GM10847 (cell line): ENCODE data around the gene SLC38A4.

Experiments
- POLR2A ChIP-seq: IDR thresholded peaks from 2 replicates; pipeline ENCODE4 v1.6.1; 2011; ENCODE audit not compliant: insufficient read length; ENCODE audit errors: extremely low read depth

The SLC38A4 gene

GRCh38 chr12:46764005-46764404 lies 61.8 kb downstream of the SLC38A4 start:
- TF ChIP-seq POLR2A: no peak

DNA sequence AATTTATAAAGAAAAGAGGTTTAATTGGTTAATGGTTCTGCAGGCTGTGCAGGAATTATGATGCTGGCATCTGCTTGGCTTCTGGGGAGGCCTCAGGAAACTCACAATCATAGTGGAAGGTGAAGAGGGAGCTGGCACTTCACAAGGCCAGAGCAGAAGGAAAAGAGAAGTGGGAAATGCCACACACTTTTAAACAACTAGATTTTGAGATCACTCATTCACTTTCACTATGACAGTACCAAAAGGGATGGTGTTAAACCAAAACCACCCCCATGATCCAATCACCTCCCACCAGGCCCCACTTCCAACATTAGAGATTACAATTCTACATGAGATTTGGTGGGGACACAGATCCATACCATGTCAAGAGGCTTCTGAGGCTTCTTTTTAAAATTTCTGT lies 62.6 kb downstream of the SLC38A4 start:
- no peak for TF ChIP-seq POLR2A

- no peak for TF ChIP-seq POLR2A
Observed at GRCh38 chr12:46754550-46754949, 71.2 kb downstream of the SLC38A4 start.

DNA sequence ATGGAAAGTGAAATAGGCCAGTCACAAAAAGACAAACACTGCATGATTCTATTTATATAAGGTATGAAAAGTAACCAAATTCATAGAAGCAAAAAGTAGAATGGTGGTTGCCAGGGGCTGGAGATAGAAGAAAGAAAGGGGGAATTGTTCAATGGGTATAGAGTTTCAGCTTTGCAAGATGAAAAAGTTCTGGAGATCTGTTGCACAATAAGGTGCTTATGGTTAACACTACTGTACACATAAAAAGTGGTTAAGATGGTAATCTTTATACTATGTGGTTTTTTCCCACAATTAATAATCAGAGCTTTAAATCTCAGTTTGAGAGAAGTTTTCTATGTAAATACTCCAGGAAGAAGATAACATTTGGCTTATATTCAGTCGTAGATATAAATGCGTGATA lies 73.4 kb downstream of the SLC38A4 start:
- no peak for TF ChIP-seq POLR2A

DNA sequence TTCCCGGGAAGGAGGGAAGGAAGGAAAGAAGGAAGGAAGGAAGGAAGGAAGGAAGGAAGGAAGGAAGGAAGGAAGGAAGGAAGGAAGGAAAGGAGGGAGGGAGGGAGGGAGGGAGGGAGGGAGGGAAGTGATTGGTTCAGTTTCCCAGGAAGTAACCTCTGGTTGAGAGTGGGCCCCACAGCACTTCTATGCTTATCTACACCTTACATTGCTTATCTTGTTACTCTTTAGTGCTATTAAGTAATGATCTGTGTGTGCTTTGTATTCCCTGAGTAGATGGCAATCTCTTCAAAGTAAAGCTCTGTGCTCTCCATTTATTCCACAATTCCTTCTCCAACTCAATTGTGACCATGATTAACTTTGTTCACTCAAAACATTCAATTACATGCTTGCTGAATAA lies 74.6 kb downstream of the SLC38A4 start:
- no peak for TF ChIP-seq POLR2A

GRCh38 chr12:46749322-46749721 lies 76.5 kb downstream of the SLC38A4 start:
- no peak for TF ChIP-seq POLR2A

DNA sequence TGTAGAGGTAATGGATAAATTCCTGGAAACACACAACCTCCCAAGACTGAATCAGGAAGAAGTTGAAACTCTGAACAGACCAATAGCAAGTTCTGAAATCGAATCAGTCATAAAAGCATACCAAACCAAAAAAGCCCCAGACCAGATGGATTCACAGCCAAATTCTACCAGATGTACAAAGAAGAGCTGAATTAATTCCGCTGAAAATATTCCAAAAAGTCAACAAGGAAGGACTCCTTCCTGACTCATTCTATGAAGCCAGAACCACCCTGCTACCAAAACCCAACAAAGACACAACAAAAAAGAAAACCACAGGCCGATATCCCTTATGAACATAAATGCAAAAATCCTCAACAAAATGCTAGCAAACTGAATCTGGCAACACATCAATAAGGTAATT lies 81.5 kb downstream of the SLC38A4 start:
- no peak for TF ChIP-seq POLR2A

DNA sequence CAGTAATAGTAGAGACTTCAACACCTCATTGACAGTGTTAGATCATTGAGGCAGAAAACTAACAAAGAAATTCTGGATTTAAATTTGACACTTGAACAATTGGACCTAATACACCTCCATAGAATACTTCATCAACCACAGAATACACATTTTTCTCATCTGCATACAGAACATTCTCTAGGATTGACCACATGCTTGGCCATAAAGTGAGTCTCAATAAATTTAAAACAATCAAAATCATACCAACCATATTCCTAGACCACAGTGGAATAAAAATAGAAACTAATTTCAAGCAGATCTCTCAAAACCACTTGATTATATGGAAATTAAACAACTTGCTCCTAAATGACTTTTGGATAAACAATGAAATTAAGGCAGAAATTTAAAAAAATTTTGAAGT lies 82.3 kb downstream of the SLC38A4 start:
- TF ChIP-seq POLR2A: no peak

DNA sequence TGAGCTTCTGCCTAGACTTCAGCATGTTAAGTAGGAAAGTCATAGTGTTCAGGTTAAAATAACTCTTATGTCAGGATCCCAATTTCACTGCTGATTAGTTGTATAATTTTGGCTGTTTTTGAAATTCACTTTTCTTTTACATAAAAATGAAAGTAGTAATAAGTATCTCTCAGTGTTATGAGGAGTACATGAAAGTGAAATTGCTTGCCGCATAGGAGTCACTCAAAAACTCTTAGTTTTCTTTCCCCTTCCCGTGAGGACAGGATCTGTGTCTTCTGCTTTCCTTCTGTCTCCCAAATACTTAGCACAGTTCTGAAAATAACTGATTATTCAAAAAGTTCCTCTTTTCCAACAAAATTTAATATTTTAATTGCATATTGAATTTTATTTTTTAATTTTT lies 100.5 kb downstream of the SLC38A4 start:
- no peak for TF ChIP-seq POLR2A

DNA sequence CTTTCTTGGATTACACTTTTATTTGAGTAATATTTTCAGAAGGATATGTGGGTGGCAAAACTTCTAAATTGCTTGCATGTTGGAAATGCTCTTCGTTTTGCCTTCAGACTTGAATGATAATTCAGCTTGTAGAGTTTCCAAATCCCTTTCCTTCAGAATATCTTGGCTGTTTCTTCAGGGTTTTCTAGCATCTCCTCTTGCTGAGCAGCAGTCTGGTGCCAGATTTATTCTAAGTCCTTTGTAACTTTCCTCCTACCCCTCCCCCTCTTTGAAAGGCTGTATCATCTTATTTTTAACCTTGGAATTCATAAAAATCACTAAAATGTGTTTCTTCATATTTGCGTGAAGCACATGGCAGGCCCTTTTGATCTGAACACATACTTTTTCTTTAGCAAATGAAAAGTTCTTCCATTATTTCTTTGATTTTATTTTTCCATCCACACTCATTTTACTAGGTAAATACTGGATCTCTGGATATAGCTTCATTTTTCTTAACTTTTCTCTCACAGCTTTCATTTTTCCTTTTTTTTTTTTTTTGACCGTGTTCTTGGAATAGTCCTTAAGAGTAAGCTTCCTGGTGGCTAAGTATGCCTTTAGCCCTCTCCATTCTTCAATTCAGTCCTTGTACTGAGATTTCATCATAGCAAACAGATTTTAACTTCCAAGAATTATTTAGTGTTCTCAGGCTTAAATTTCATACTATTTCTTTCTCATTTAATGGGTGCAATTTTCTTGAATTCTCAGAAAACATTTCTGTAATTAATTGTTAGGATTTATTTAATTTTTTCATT lies 102.0 kb downstream of the SLC38A4 start:
- no peak for TF ChIP-seq POLR2A

- TF ChIP-seq POLR2A: no peak
Observed at GRCh38 chr12:46722394-46723185, 103.2 kb downstream of the SLC38A4 start.

DNA sequence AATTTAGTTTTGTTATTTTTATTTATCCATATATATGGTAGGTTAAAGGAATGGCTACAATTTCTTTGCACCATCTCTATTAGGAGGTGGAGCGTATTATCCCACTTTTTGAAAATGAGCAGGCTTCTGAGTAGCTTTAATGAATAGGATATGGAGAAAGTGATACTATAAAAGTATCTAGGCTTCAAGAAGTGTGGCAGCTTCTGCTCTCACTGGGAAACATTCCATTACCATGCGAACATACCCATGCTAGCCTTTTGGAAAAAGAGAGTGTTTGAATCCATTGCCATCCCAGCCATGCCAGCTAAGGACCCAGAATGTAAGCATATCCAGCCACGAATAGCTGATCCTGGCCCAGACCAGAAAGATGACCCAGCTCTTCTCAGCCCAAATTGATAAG lies 107.3 kb downstream of the SLC38A4 start:
- TF ChIP-seq POLR2A: no peak

GRCh38 chr12:46717868-46718267 lies 107.9 kb downstream of the SLC38A4 start:
- no peak for TF ChIP-seq POLR2A

GRCh38 chr12:46717159-46717558 lies 108.6 kb downstream of the SLC38A4 start:
- TF ChIP-seq POLR2A: no peak
